Mesodermal cell (in vitro differentiated cells): ENCODE results near the gene HYAL4.
A peak's percentile ranks its signal among the peaks of the same experiment; 100 is the strongest.

ENCODE experiments used
- H3K27ac ChIP-seq: 2 replicates; pipeline ENCODE4 v1.7.0; 2013; ENCODE audit warnings: mild to moderate bottlenecking, low read depth, low read length, moderate library complexity; ENCODE audit not compliant: severe bottlenecking
- H3K36me3 ChIP-seq: 2 replicates; pipeline ENCODE4 v1.7.1; 2013; ENCODE audit warnings: mild to moderate bottlenecking, low read length, moderate library complexity; ENCODE audit not compliant: control insufficient read depth, insufficient read depth
- H3K4me1 ChIP-seq: one replicate; pipeline ENCODE4 v1.7.1; 2013; ENCODE audit warnings: mild to moderate bottlenecking, low read length; ENCODE audit not compliant: insufficient read depth, control insufficient read depth, poor library complexity, severe bottlenecking
- H3K4me3 ChIP-seq: 2 replicates; pipeline ENCODE4 v1.7.0; 2013; ENCODE audit warnings: low read length, control low read depth, mild to moderate bottlenecking; ENCODE audit not compliant: insufficient read depth, poor library complexity, severe bottlenecking; ENCODE audit errors: extremely low read depth
- H3K9me3 ChIP-seq: 2 replicates; pipeline ENCODE4 v1.7.1; 2013; ENCODE audit warnings: mild to moderate bottlenecking, low read length, moderate library complexity; ENCODE audit not compliant: control insufficient read depth
- WGBS, 2 experiments: methylation state at CpG; one replicate each; pipeline ENCODE4 v1.1.5; 2013; ENCODE audit warnings: missing lambda C conversion rate in 2 of 2; ENCODE audit not compliant: insufficient coverage in 2 of 2; 5-methylcytosine and 5-hydroxymethylcytosine counted together

Gene HYAL4

GRCh38 chr7:123905714-123906113, 60.7 kb downstream of the HYAL4 start:
- H3K27ac ChIP-seq: no peak overlapping the region
- peaks cover 10% of the 10 kb centered on the region for H3K9me3 ChIP-seq
- no peaks in the 10 kb centered on the region for H3K36me3 ChIP-seq
- no peaks in the 10 kb centered on the region for H3K4me1 ChIP-seq
- H3K4me3 ChIP-seq: no peak overlapping the region

GRCh38 chr7:123916240-123916724, 71.3 kb downstream of the HYAL4 start:
- H3K27ac ChIP-seq: no peak overlapping the region
- H3K4me1 ChIP-seq: no peaks in the 10 kb centered on the region
- no peak overlapping the region for H3K4me3 ChIP-seq
- WGBS, 2 experiments: no CpG with 5 or more reads among the region's 2 CpGs
- H3K9me3 ChIP-seq: no peaks in the 10 kb centered on the region
- no peaks in the 10 kb centered on the region for H3K36me3 ChIP-seq

GRCh38 chr7:123917878-123918277, 72.9 kb downstream of the HYAL4 start:
- Histone ChIP-seq H3K27ac (no peak overlapping the region), H3K9me3 (no peaks in the 10 kb centered on the region), H3K4me1 (no peaks in the 10 kb centered on the region), H3K4me3 (no peak overlapping the region), H3K36me3 (no peaks in the 10 kb centered on the region)
- 92 to 96% methylated on average over 7 to 12 of the region's 12 CpGs for WGBS, 2 experiments

- Histone ChIP-seq H3K9me3 (no peaks in the 10 kb centered on the region), H3K4me1 (no peaks in the 10 kb centered on the region), H3K27ac (no peak overlapping the region), H3K36me3 (no peaks in the 10 kb centered on the region), H3K4me3 (no peak overlapping the region)
- WGBS, 2 experiments: 91 to 94% methylated on average over 5 to 8 of the region's 8 CpGs
Measured at GRCh38 chr7:123918309-123918708, 73.3 kb downstream of the HYAL4 start.

- 90 to 95% methylated on average over 4 of the region's 4 CpGs for WGBS, 2 experiments
- no peaks in the 10 kb centered on the region for H3K4me1 ChIP-seq
- H3K9me3 ChIP-seq: no peaks in the 10 kb centered on the region
- H3K27ac ChIP-seq: no peak overlapping the region
- H3K4me3 ChIP-seq: no peak overlapping the region
- H3K36me3 ChIP-seq: no peaks in the 10 kb centered on the region
Measured at GRCh38 chr7:123923599-123923998, 78.6 kb downstream of the HYAL4 start.

GRCh38 chr7:123924941-123925340, 80.0 kb downstream of the HYAL4 start, which contains the start of gene SPAM1:
TSS of gene SPAM1 (plus strand) at chr7:123925241. CDS start at chr7:123953571, 28,330 bp downstream.
- H3K27ac ChIP-seq: peak within 1 kb of the TSS; percentile 29
- H3K36me3 ChIP-seq: no peaks in the 10 kb centered on the region
- no peak within 1 kb of the TSS for H3K4me3 ChIP-seq
- H3K4me1 ChIP-seq: peaks cover 9% of the 10 kb centered on the region
- H3K9me3 ChIP-seq: no peaks in the 10 kb centered on the region
